HG03025 (cell line): ENCODE measurements around the gene ITGAX.
"Not testable (repeated sequence)": the region's sequence is repeated elsewhere in the genome, so short reads cannot be mapped to it uniquely, and the experiment has no call there.

Experiments used
- ATAC-seq: cut with Tn5 transposase; IDR thresholded peaks from one replicate; pipeline ENCODE4 v1.9.1; 2021; ENCODE audit warnings: mild to moderate bottlenecking, moderate library complexity; ENCODE audit not compliant: unreplicated experiment, low FRiP score

The ITGAX gene

DNA sequence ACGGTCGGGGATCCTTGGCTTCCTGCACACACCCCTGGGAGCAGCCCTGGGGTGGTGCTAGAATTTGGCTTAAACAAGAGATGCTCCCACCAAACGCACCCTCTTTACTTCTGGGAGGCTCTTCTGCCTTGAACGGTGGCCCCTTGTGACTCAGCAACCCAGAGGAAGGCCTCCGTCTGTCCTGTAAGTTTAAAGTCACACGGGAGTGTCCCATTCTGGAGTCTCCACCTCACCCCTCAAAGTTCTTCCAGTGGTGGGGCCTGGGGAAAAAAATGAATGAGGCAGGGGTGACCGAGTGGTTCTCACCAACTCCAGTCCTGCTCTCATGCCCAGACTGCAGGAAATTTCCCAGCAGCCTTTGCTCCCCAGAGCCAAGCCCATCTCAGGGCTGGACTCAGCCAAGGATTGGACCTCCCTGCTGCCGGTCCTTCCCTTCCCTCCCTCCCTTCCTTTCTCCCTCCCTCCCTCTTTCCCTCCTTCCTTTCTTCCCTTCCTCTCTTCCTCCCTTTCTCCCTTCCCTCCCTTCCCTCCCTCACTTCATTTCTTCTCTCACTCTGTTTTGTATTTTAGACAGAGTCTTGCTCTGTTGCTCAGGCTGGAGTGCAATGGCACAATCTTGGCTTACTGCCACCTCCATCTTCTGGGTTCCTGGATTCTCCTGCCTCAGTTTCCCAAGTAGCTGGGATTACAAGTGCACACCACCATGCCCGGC lies 49.5 kb downstream of the ITGAX start:
- no peak for ATAC-seq

DNA sequence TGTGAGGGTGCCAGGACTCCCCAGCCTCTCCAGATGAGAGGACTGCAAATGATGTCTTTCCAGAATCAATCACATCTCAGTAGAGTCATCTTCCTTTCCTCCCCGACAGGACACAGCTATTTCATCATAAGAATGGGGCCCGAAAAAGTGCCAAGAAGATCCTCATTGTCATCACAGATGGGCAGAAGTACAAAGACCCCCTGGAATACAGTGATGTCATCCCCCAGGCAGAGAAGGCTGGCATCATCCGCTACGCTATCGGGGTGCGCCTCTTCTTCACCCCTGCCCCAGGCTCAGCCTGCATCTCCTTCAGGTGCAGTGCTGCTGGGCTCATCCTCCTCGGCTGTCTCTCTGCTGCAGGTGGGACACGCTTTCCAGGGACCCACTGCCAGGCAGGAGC lies 52.4 kb downstream of the ITGAX start:
- no peak for ATAC-seq

DNA sequence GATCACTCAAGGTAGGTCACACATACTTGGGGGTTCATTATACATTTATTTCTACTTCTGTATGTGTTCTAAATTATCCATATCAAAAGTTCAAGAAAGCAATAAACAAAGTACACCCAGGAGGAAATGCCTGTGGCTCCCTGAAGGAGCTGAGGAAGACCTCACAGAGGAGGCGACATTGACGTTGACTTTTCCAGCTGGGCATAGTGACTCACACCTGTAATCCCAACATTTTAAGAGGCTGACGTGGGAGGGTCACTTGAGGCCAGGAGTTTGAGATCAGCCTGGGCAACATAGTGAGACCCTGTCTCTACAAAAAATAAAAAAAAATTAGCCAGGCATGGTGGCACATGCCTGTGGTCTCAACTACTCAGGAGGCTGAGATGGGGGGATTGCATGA lies 54.5 kb downstream of the ITGAX start:
- ATAC-seq = no peak

DNA sequence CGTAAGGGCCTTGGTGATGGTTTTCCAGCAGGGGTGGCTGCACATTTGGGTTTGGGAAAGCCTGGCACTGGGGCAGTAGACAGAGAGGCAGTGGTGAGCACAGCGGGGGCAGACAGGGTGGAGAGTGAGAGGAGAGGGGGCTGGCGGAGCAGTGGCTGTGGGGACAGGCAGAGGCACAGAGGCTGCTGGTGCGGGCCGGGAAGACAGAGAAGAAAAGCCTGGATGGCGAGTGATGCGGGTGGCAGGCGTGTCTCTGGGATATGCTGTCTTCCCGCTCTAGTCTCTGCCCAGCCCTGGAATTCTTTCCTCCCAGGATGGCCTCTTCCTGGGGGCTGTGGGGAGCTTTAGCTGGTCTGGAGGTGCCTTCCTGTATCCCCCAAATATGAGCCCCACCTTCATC lies 55.1 kb downstream of the ITGAX start:
- ATAC-seq = no peak

GRCh38 chr16:31411024-31411844 lies 56.3 kb downstream of the ITGAX start:
- ATAC-seq = no peak

- no peak for ATAC-seq
These were observed 57.8 kb downstream of the ITGAX start for GRCh38 chr16:31412750-31413149.

DNA sequence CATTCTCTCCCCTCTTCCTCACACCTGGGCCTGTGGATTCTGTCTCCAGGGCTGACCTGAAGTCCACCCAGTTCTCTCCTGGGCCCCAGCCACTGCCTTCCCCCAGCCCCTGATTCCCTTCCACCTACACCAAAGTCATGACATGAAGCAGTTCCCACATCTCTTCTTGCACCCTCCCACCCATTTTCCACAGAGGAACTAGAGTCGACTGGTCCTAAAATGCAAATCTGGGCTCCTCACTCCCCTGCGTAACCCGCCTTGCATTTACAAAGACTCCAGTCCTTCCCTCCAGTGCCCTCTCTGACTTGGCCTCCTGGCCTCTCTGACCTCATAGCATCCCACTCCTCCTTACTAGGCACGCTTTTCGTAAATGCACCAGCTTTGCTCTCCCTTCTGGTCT lies 58.4 kb downstream of the ITGAX start:
- ATAC-seq = no peak

DNA sequence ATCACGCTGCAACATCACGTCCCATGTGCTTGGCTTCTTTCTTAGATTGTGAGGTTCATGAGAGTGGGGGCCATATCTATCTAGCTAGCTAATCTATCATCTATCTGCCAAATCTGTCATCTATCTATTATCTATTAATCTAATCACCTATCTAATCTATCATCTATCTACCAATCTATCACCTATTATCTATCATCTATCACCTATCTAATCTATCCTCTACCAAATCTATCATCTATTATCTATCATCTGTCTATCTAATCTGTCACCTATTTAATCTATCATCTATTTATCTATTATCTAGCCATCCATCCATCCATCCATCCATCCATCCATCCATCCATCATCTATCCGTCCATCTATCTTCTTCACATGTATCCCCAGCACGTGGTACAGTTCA lies 59.0 kb downstream of the ITGAX start:
- no peak for ATAC-seq

- ATAC-seq = no peak
These were observed 59.7 kb downstream of the ITGAX start for GRCh38 chr16:31414706-31415105.

- ATAC-seq = no peak
These were observed 61.4 kb downstream of the ITGAX start for GRCh38 chr16:31416371-31416770.

GRCh38 chr16:31417036-31417435 lies 62.1 kb downstream of the ITGAX start:
- not testable (repeated sequence) for ATAC-seq

DNA sequence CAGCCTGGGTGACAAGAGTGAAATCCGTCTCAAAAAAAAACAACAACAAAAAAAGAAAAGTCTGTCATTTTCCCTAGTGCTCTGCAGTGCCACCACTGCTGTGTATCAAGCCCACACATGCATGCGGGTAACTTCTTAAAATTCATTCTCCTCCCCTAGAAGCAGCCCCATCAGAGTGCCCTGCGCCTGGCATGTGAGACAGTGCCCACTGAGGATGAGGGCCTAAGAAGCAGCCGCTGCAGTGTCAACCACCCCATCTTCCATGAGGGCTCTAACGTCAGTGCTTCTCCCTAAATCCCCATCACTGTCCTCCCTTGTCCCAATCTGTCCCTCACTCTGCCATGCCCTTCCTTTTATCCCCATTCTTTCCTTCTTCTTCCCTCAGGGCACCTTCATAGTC lies 62.9 kb downstream of the ITGAX start:
- no peak for ATAC-seq

DNA sequence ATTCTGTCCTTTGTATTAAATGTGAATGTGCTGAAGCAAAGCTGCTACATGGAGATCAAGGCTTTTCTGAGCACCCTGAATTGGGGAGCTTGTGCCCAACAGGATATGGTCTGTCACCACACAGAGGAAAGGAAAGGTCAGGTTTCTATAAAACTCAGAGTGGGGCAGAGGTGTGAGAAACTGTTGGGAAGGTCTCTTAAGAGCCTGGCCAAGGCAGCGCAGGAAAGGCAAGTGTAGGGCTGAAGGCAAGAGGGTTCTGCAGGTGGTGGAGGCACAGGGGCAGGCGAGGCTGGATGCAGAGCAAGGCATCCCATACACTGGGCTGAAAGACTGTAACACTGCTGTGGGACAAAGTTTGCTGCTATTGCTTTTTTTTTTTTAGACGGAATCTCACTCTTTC lies 65.1 kb downstream of the ITGAX start:
- ATAC-seq = no peak

DNA sequence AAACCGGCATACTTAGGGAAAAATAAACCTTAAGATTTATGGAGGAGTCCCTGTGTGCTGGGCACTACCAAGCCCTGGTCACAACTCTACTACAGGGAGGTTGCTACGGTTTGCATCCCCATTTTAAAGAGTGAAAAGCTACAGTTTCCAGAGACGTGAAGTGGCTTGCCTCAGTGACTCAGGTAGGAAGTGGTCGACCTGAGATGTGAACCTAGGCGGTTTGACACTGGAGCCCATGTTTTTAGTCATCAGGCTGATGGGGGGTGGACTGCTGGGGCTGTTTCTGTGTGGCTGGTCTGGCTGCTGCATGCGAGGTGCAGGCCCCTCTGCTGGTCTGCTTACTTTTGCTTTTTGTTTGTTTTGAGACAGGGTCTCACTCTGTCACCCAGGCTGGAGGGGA lies 66.6 kb downstream of the ITGAX start:
- no peak for ATAC-seq

DNA sequence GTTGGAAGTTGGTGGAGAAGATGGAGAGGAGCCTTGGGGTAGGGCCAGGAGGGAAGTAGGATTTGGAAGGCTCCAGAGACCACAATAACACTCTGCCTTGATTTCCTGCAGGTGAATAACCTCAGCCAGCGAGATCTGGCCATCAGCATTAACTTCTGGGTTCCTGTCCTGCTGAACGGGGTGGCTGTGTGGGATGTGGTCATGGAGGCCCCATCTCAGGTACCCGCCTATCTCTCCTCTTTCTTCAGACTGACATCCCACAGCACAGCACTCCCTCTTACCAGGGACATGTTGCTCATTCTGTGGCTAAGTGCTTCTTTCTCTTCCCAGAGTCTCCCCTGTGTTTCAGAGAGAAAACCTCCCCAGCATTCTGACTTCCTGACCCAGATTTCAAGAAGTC lies 68.3 kb downstream of the ITGAX start:
- ATAC-seq = no peak

DNA sequence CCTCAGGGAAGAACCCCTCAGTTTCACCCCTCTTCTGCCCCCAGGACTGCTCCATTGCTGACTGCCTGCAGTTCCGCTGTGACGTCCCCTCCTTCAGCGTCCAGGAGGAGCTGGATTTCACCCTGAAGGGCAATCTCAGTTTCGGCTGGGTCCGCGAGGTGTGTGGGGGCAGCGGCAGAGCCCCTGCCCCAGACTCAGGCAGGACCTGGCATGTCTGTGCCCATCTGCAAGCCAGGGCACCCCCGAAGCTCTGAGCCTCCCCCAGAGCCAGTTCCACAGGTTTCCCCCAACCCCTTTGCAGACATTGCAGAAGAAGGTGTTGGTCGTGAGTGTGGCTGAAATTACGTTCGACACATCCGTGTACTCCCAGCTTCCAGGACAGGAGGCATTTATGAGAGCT lies 68.8 kb downstream of the ITGAX start:
- no peak for ATAC-seq

DNA sequence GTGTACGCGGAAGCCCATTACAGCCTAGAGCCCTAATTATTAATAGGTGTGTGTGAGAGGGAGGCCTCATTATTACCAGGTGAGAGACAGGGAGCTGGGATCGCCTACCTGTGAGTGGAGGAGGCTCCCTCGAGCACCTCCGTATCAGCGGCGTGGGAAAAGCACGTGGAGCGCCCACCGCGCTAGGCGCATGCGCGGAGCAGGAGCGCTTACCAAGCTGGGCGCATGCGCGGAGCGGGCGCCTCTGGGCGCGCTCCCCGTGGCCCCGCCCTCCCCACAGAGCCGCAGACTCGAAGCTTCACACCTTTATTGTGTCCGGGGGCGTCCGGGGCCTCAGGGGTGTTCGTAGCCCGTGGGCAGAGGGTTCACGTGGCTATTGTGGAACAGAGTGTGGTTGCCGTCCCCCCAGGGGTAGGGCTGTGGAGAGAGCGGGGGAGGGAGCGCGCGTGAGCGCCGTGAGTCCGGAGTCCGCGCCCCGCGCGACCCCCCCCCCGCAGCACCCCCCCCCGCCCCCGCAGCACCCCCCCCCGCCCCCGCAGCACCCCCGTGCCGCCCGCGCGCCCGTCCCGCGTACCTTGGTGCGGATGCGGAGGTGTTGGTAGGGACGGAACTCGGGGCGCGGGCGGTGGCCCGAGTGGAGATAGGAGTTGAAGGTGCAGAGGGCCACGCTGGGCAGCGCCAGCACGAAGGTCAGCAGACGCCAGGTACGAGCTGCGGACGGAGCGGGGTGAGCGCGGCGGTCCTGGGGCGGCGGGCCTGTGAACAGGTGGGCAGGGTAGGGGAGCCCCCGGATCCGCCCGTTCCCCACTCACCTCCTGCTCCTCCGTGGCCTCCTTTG lies 72.7 kb downstream of the ITGAX start:
- no peak for ATAC-seq

DNA sequence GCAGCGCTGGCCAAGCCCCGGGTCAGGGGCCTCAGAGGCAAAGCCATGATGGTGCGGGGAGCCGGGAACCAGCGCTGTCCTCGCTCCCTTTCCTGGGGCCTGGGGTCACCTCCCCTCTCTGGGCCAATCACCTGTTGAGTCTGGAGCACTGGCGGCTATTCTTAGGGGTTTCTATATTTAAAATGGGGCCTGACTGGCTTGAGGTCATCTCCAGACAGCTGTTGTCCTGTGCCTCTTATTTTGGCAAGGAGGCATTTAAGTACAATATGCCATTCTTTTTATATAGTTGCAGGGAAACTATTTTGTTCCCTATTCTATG lies 73.3 kb downstream of the ITGAX start, which contains the start of gene COX6A2:
Gene COX6A2 (minus strand): TSS at position 82 of the 319 bp plus-strand sequence. CDS start 35 bp downstream, at position 47.
- ATAC-seq = no peak

DNA sequence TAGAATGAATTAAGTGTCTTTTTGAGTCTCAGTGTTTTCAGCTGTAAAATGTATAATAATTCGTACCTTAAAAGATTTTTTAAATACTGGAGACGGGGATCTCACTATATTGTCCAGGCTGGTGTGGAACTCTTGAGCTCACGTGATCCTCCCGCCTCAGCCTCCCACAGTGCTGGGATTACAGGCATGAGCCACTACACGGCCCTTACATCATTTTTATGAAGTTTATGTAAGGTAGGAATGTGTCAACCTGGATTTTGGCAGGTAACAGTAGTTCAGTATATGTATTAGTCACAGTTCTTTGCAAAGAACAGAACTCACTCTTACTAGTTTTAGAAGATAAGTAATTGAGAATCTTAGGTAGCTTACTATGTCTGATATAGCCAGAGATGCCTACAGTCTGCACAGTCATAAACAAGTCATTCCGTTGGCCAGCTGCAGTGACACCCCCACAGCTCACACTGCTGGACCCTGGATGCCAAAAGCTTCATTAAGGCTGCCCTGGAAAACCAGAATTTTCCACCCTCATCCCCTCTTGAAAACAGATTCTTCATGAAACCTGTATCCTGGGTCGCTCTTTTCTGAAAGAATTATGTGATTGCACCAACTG lies 73.8 kb downstream of the ITGAX start:
- ATAC-seq = no peak

DNA sequence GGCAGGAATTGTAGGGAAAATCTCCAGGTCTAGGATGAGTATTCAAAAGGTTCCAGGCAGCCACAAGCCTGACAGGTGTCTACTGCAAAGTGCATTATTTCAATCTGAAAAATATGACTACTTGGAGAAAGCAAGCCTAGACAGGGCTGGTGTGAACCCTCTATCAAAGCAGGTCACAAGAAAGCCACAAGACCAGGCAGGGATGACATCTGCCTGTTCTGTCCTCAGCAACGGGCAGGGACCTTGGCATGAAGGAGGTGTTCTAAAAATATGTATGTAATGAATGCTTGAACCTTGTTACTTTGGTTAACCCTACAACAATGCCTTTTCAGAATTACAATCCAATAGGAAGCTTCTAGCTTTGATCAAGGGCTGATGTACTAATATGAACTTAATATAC lies 74.3 kb downstream of the ITGAX start:
- no peak for ATAC-seq

GRCh38 chr16:31429796-31430195 lies 74.8 kb downstream of the ITGAX start:
- ATAC-seq = no peak
